Adipose tissue (tissue), 3 donors: ENCODE data around the gene SLC16A14. TPM values are rescaled to one million over a fixed set of nuclear protein-coding genes. Genes with fewer than 3 reads are reported as not detected.

Experiments
- H3K27ac ChIP-seq: one replicate; pipeline ENCODE4 v1.5.1; 2013; ENCODE audit warnings: low read depth, low read length
- WGBS, 3 donors: extraction: QIAGEN DNeasy Blood & Tissue Kit; methylation state at CpG; one replicate each; pipeline ENCODE4 v1.1.7; 2013; 5-methylcytosine and 5-hydroxymethylcytosine counted together
- polyA plus RNA-seq, 3 donors: library from polyadenylated mRNA; stranded (reverse); fragments of 200-250 nt; gene quantifications; one replicate each; pipeline ENCODE4 v1.2.3, GENCODE V29; 2013
- donor health status: healthy with polysubstance abuse.
- donor health status: Bipolar disorder and iron deficiency.
- donor health status: healthy.

Gene SLC16A14
- polyA plus RNA-seq, 3 donors = 0.44 to 2.1 (median 1.6) TPM

GRCh38 chr2:230046491-230046890 lies 22.2 kb downstream of the SLC16A14 start:
- 97% methylated on average over 16 of the region's 16 CpGs for WGBS, 3 donors
- H3K27ac ChIP-seq = no peak overlapping the region

- WGBS, 3 donors = 93 to 95% (median 94%) methylated on average over 2 of the region's 2 CpGs
- H3K27ac ChIP-seq = no peak overlapping the region
Measured at GRCh38 chr2:230043461-230043860, 25.3 kb downstream of the SLC16A14 start.

- WGBS, 3 donors = 76 to 95% (median 90%) methylated on average over 5 of the region's 5 CpGs
- H3K27ac ChIP-seq = no peak overlapping the region
Measured at GRCh38 chr2:230043025-230043424, 25.7 kb downstream of the SLC16A14 start.

GRCh38 chr2:230042195-230042594 lies 26.5 kb downstream of the SLC16A14 start:
- WGBS, 3 donors = 95 to 97% (median 97%) methylated on average over 1 of the region's 1 CpG

GRCh38 chr2:230023313-230023712 lies 45.4 kb downstream of the SLC16A14 start:
- no peak overlapping the region for H3K27ac ChIP-seq
- 89 to 98% (median 92%) methylated on average over 4 of the region's 4 CpGs for WGBS, 3 donors

More at GRCh38 chr2:230042195-230042594, 26.5 kb downstream of the SLC16A14 start:
- H3K27ac ChIP-seq = no peak overlapping the region

GRCh38 chr2:230019742-230020141 lies 49.0 kb downstream of the SLC16A14 start:
- H3K27ac ChIP-seq = no peak overlapping the region
- 81 to 92% (median 88%) methylated on average over 3 of the region's 3 CpGs for WGBS, 3 donors

- 84 to 93% (median 89%) methylated on average over 4 of the region's 4 CpGs for WGBS, 3 donors
- H3K27ac ChIP-seq = no peak overlapping the region
Measured at GRCh38 chr2:230018153-230018552, 50.6 kb downstream of the SLC16A14 start.

- no peak overlapping the region for H3K27ac ChIP-seq
Measured at GRCh38 chr2:230016844-230017243, 51.9 kb downstream of the SLC16A14 start.

GRCh38 chr2:230012267-230012884 lies 56.3 kb downstream of the SLC16A14 start:
- WGBS, 3 donors = 88 to 92% (median 90%) methylated on average over 10 of the region's 10 CpGs
- H3K27ac ChIP-seq = no peak overlapping the region

- WGBS, 3 donors = 100% methylated on average over 1 of the region's 1 CpG
- no peak overlapping the region for H3K27ac ChIP-seq
Measured at GRCh38 chr2:230011617-230012016, 57.1 kb downstream of the SLC16A14 start.

DNA sequence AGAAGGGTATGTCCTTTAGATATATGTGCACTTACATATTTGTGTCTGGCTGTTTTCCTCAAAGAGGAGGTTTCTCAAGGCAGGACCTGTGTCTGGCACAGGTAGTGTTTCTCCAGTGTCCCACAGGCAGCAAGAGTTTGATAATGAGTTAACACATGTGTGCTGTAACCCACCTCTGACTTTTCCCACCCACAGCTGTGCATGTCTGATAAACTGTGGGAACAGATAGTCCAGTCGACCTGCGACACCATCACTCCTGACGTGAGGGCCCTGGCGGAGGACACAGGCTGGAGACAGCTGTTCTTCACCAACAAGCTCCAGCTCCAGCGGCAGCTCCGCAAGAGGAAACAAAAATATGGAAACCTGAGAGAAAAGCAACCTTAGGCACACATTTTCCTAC lies 58.2 kb downstream of the SLC16A14 start:
- WGBS, 3 donors = 92 to 96% (median 93%) methylated on average over 6 of the region's 6 CpGs
- H3K27ac ChIP-seq = no peak overlapping the region

DNA sequence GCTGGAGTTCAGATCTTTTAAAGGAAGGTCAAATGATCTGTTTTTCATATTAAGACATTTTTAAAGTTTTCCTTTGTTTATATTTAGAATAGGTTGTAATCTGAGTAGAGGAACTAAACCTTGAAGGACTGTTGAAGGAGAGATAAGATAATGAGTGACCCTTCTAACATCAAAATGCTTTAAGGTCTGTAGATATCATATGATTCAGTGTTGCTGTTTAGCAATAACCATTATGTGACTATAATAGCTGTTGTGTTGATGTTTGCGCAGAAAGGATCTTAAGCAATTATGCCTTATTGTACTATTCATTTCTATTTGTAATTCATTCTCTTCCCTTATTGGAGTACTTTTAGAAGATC lies 60.0 kb downstream of the SLC16A14 start:
- 80 to 98% (median 91%) methylated on average over 1 of the region's 1 CpG for WGBS, 3 donors
- no peak overlapping the region for H3K27ac ChIP-seq

GRCh38 chr2:230007931-230008707 lies 60.6 kb downstream of the SLC16A14 start:
- 50 to 56% (median 53%) methylated on average over 12 of the region's 12 CpGs for WGBS, 3 donors
- no peak overlapping the region for H3K27ac ChIP-seq

- no peak overlapping the region for H3K27ac ChIP-seq
- WGBS, 3 donors = 87 to 96% (median 91%) methylated on average over 6 of the region's 6 CpGs
Measured at GRCh38 chr2:230000118-230000841, 68.4 kb downstream of the SLC16A14 start.

DNA sequence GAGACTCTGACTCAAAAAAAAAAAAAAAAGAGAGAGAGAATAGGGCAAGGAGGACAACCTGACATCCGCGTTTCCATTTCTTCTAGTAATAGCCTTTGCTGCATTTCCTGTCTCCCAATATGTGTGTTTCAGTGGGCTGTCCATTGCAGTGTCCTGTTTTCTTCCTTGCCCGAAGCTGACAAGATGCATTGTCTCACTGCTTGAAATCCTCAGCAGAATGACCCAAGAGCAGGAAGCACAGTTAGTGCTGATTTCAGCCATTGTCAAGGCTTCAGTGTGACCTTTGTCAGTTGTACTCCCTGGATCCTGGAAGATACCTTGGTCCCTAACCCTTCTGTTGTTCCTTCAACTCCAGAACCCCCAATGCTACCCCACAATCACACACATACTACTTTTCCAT lies 71.2 kb downstream of the SLC16A14 start:
- no peak overlapping the region for H3K27ac ChIP-seq
- 81 to 88% (median 87%) methylated on average over 3 of the region's 3 CpGs for WGBS, 3 donors

DNA sequence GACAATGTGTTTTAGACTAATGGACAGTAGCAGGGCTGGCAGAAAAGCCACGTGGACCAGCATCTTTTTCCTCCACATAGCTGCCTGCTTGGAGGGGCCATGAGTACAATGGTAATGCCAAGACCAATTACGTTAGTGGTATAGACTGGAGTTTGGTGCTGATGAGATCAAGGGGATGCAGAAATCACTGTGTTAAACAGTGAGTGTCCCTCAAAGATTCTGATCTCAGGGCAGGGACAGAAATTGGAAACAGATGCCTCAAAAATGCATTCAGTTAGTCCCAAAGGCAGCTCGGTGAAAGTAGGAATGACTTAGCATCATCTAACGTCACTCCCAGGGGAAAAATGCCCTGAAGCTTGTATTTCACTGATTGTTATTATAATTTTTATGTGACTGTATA lies 72.4 kb downstream of the SLC16A14 start:
- 78 to 90% (median 82%) methylated on average over 4 of the region's 4 CpGs for WGBS, 3 donors
- no peak overlapping the region for H3K27ac ChIP-seq

DNA sequence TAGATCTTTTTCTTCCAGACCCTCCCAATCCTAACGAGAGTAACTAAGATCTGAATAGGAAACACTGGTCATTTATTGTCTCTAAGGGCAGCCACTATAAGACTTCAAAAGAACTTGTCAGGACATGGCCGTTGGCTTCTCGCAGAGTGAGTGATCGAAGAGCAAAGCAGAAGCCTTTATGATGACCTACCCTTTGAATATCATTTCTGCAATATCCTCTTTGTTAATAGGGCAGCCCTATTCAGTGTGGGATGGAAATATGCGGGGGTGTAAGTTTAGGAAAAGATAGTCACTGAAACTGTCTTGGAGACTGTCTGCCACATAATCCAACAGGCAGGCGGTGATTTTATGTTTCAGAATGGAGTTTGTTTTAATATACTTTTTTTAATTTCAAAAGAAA lies 75.5 kb downstream of the SLC16A14 start:
- WGBS, 3 donors = 87 to 95% (median 89%) methylated on average over 6 of the region's 6 CpGs

More for the DNA sequence above, 75.5 kb downstream of the SLC16A14 start:
- no peak overlapping the region for H3K27ac ChIP-seq
